Measurements from ENCODE around the gene PARVG. TPM values are rescaled to one million over a fixed set of nuclear protein-coding genes. Genes with fewer than 3 reads are reported as not detected.

PARVG gene
- polyA plus RNA-seq, 1 donor (not counting 4 experiments of a cell fraction or from before 2014, with no cell fraction given), result not detected

DNA sequence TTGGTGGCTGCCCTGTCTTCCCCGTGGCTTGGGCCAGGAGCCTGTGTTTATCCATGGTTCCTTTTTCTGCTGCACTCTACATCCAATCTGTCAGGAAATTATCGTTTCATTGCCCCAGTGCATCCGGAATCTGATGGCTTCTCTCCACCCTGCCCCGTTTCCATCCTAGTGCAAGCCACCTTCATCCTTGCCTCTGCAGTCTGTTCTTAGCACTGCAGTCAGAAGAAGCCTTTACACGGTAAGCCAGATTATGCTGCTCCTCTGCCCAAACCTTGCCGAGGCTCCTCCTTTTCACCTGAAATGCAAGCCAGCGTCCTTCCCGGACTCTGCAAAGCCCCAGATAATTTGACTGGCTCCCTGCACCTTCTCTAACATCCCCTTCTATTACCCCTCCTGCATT is 45.1 kb downstream of the PARVG start:
- Histone ChIP-seq H2AFZ (ENCODE audit: control insufficient read depth, low read length) (no peak overlapping the region), H3K4me2 (ENCODE audit: control insufficient read depth, extremely low read depth, insufficient read depth, low read depth, low read length) (no peak overlapping the region), H3K27me3 (ENCODE audit: control insufficient read depth, extremely low read depth, insufficient read depth, low read length) (peaks cover 14% of the 10 kb centered on the region), H3K9ac (ENCODE audit: control insufficient read depth, extremely low read depth, insufficient read depth, low read length) (no peak overlapping the region), H3K27ac (ENCODE audit: control insufficient read depth, insufficient read depth, low read length) (no peak overlapping the region), H3K9me3 (ENCODE audit: control insufficient read depth, low read depth, low read length) (peaks cover 4% of the 10 kb centered on the region), H3K79me2 (ENCODE audit: control insufficient read depth, insufficient read depth, low read length) (no peaks in the 10 kb centered on the region), H4K20me1 (ENCODE audit: control insufficient read depth, extremely low read depth, insufficient read depth, low read length) (no peaks in the 10 kb centered on the region), H3K9me1 (ENCODE audit: control insufficient read depth, extremely low read depth, insufficient read depth, low read length) (no peaks in the 10 kb centered on the region), H3K4me3 (ENCODE audit: control insufficient read depth in 2 of 3, extremely low read depth in 1 of 3, insufficient read depth in 2 of 3, low read depth in 1 of 3, low read length in 3 of 3) (no peak overlapping the region), H3K36me3 (ENCODE audit: control insufficient read depth in 2 of 2, extremely low read depth in 1 of 2, insufficient read depth in 2 of 2, low read length in 2 of 2) (no peaks in the 10 kb centered on the region), H3K4me1 (ENCODE audit: control insufficient read depth, extremely low read depth, insufficient read depth, low read length) (peaks cover 4% of the 10 kb centered on the region)
- FAIRE-seq (no peak), DNase-seq (ENCODE audit: low read depth, low spot score) (no peak)
- dilution Hi-C loops (cut with MboI; ENCODE audit: extremely low pct_ligation_motif_present, low sequenced_read_pairs), result no loop called here
- TF ChIP-seq CTCF (optimal IDR thresholded peaks at IDR 0.05 in 1 of 3, IDR thresholded peaks at IDR 0.05 in 1 of 3, conservative IDR thresholded peaks at IDR 0.05 in 1 of 3; ENCODE audit: extremely low read depth in 1 of 3, insufficient read depth in 2 of 3, low read length in 3 of 3) (no peak), EZH2 (IDR thresholded peaks at IDR 0.05; ENCODE audit: low read length) (no peak)

- no peaks in the 10 kb centered on the region for H3K36me3 ChIP-seq (ENCODE audit: control insufficient read depth in 2 of 2, extremely low read depth in 1 of 2, insufficient read depth in 2 of 2, low read length in 2 of 2)
- peaks cover 8% of the 10 kb centered on the region for H3K27me3 ChIP-seq (ENCODE audit: control insufficient read depth, extremely low read depth, insufficient read depth, low read length)
- H3K9ac ChIP-seq (ENCODE audit: control insufficient read depth, extremely low read depth, insufficient read depth, low read length), result no peak overlapping the region
- no peak overlapping the region for H3K4me2 ChIP-seq (ENCODE audit: control insufficient read depth, extremely low read depth, insufficient read depth, low read depth, low read length)
- H4K20me1 ChIP-seq (ENCODE audit: control insufficient read depth, extremely low read depth, insufficient read depth, low read length), result no peaks in the 10 kb centered on the region
- DNase-seq (ENCODE audit: low read depth, low spot score), result no peak
- H3K4me1 ChIP-seq (ENCODE audit: control insufficient read depth, extremely low read depth, insufficient read depth, low read length), result no peaks in the 10 kb centered on the region
- H3K9me3 ChIP-seq (ENCODE audit: control insufficient read depth, low read depth, low read length), result peaks cover 4% of the 10 kb centered on the region
- dilution Hi-C loops (cut with MboI; ENCODE audit: extremely low pct_ligation_motif_present, low sequenced_read_pairs), result no loop called here
- no peaks in the 10 kb centered on the region for H3K79me2 ChIP-seq (ENCODE audit: control insufficient read depth, insufficient read depth, low read length)
- TF ChIP-seq EZH2 (IDR thresholded peaks at IDR 0.05; ENCODE audit: low read length) (no peak), CTCF (optimal IDR thresholded peaks at IDR 0.05 in 1 of 3, IDR thresholded peaks at IDR 0.05 in 1 of 3, conservative IDR thresholded peaks at IDR 0.05 in 1 of 3; ENCODE audit: extremely low read depth in 1 of 3, insufficient read depth in 2 of 3, low read length in 3 of 3) (no peak)
- no peaks in the 10 kb centered on the region for H3K9me1 ChIP-seq (ENCODE audit: control insufficient read depth, extremely low read depth, insufficient read depth, low read length)
- no peak overlapping the region for H2AFZ ChIP-seq (ENCODE audit: control insufficient read depth, low read length)
- no peak for FAIRE-seq
- H3K4me3 ChIP-seq (ENCODE audit: control insufficient read depth in 2 of 3, extremely low read depth in 1 of 3, insufficient read depth in 2 of 3, low read depth in 1 of 3, low read length in 3 of 3), result no peak overlapping the region
- H3K27ac ChIP-seq (ENCODE audit: control insufficient read depth, insufficient read depth, low read length), result no peak overlapping the region
Measured at GRCh38 chr22:44229331-44229730, 48.6 kb downstream of the PARVG start.

Data from keratinocyte (primary cell).